ENCODE results near the gene ABCB11.
A peak's percentile ranks its signal among the peaks of the same experiment; 100 is the strongest.
"Not testable (repeated sequence)": the region's sequence is repeated elsewhere in the genome, so short reads cannot be mapped to it uniquely, and the experiment has no call there.

The ABCB11 gene

GRCh38 chr2:168889635-168890005 lies 141.5 kb downstream of the ABCB11 start:
- Histone ChIP-seq H3K4me1 (ENCODE audit: control insufficient read depth, insufficient read depth, low read length) (peaks cover 5% of the 10 kb centered on the region; the same call in 1 of the 2 replicates), H3K27me3 (ENCODE audit: control insufficient read depth, insufficient read depth, low read length) (peaks cover 10% of the 10 kb centered on the region; the same call in 1 of the 2 replicates), H3K4me3 (ENCODE audit: low read depth, low read length) (peak overlapping the region; percentile 88), H3K9me3 (ENCODE audit: control insufficient read depth, insufficient read depth, low read depth, low read length) (no peaks in the 10 kb centered on the region), H3K27ac (ENCODE audit: low read depth, low read length) (no peak overlapping the region; the same call in 1 of the 2 replicates), H3K36me3 (ENCODE audit: control insufficient read depth, insufficient read depth, low read length) (peaks cover 30% of the 10 kb centered on the region), H3K9ac (ENCODE audit: low read length) (peak overlapping the region; percentile 90)

- H3K27ac ChIP-seq (ENCODE audit: low read depth, low read length): no peak overlapping the region; the same call in 1 of the 2 replicates
- no peaks in the 10 kb centered on the region for H3K9me3 ChIP-seq (ENCODE audit: control insufficient read depth, insufficient read depth, low read depth, low read length)
- no peaks in the 10 kb centered on the region for H3K27me3 ChIP-seq (ENCODE audit: control insufficient read depth, insufficient read depth, low read length)
- no peak overlapping the region for H3K9ac ChIP-seq (ENCODE audit: low read length)
- peaks cover 36% of the 10 kb centered on the region for H3K36me3 ChIP-seq (ENCODE audit: control insufficient read depth, insufficient read depth, low read length)
- H3K4me1 ChIP-seq (ENCODE audit: control insufficient read depth, insufficient read depth, low read length): peaks cover 5% of the 10 kb centered on the region; the same call in 1 of the 2 replicates
- no peak overlapping the region for H3K4me3 ChIP-seq (ENCODE audit: low read depth, low read length)
Measured at GRCh38 chr2:168884975-168885374, 146.1 kb downstream of the ABCB11 start.

GRCh38 chr2:168882163-168882562 lies 149.0 kb downstream of the ABCB11 start:
- not testable (repeated sequence) for H3K9ac ChIP-seq (ENCODE audit: low read length); H3K4me1 ChIP-seq (ENCODE audit: control insufficient read depth, insufficient read depth, low read length); H3K27me3 ChIP-seq (ENCODE audit: control insufficient read depth, insufficient read depth, low read length); H3K4me3 ChIP-seq (ENCODE audit: low read depth, low read length); H3K27ac ChIP-seq (ENCODE audit: low read depth, low read length); H3K9me3 ChIP-seq (ENCODE audit: control insufficient read depth, insufficient read depth, low read depth, low read length)
- peaks cover 24% of the 10 kb centered on the region for H3K36me3 ChIP-seq (ENCODE audit: control insufficient read depth, insufficient read depth, low read length)

- Histone ChIP-seq H3K36me3 (ENCODE audit: control insufficient read depth, insufficient read depth, low read length) (peaks cover 33% of the 10 kb centered on the region), H3K27me3 (ENCODE audit: control insufficient read depth, insufficient read depth, low read length) (no peaks in the 10 kb centered on the region), H3K9me3 (ENCODE audit: control insufficient read depth, insufficient read depth, low read depth, low read length) (no peaks in the 10 kb centered on the region), H3K4me3 (ENCODE audit: low read depth, low read length) (no peak overlapping the region), H3K27ac (ENCODE audit: low read depth, low read length) (no peak overlapping the region), H3K4me1 (ENCODE audit: control insufficient read depth, insufficient read depth, low read length) (no peaks in the 10 kb centered on the region; the same call in 1 of the 2 replicates), H3K9ac (ENCODE audit: low read length) (no peak overlapping the region)
Measured at GRCh38 chr2:168874368-168875054, 156.6 kb downstream of the ABCB11 start.

- H3K9ac ChIP-seq (ENCODE audit: low read length); H3K4me1 ChIP-seq (ENCODE audit: control insufficient read depth, insufficient read depth, low read length); H3K4me3 ChIP-seq (ENCODE audit: low read depth, low read length); H3K9me3 ChIP-seq (ENCODE audit: control insufficient read depth, insufficient read depth, low read depth, low read length); H3K27me3 ChIP-seq (ENCODE audit: control insufficient read depth, insufficient read depth, low read length); H3K27ac ChIP-seq (ENCODE audit: low read depth, low read length): not testable (repeated sequence)
- peaks cover 30% of the 10 kb centered on the region for H3K36me3 ChIP-seq (ENCODE audit: control insufficient read depth, insufficient read depth, low read length)
Measured at GRCh38 chr2:168870824-168871223, 160.3 kb downstream of the ABCB11 start.

Measured in HUES6 (cell line).